Measurements from ENCODE around the gene NEIL1. TPM values are rescaled to one million over a fixed set of nuclear protein-coding genes. Genes with fewer than 3 reads are reported as not detected.
A peak's percentile ranks its signal among the peaks of the same experiment; 100 is the strongest.
"Not testable (repeated sequence)": the region's sequence is repeated elsewhere in the genome, so short reads cannot be mapped to it uniquely, and the experiment has no call there.

Gene NEIL1
- total RNA-seq, 1 experiment from 2014 or later, result 0.29 TPM

DNA sequence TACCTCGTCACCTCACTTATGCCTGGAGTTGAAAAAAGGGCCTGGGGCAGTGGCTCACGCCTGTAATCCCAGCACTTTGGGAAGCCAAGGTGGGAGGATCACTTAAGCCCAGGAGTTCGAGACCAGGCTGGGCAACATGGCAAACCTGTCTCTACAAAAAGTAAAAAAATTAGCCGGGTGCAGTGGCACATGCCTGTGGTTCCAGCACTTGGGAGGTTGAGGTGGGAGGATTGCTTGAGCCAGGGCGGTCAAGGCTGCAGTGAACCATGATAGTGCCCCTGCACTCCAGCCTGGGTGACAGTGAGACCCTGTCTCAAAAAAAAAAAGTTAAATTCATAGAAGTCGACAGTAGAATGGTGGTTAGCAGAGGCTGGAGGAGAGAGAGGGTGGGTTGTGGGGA lies 4.6 kb upstream of the NEIL1 start:
- no peak overlapping the region for H3K27ac ChIP-seq
- H3K4me3 ChIP-seq, result no peak overlapping the region
- H3K27me3 ChIP-seq (replicated peaks), result peaks cover 7% of the 10 kb centered on the region
- peaks cover 17% of the 10 kb centered on the region for H3K36me3 ChIP-seq
- H3K9me3 ChIP-seq (replicated peaks), result no peaks in the 10 kb centered on the region
- H3K4me1 ChIP-seq (replicated peaks), result peaks cover 10% of the 10 kb centered on the region
- DNase-seq (ENCODE audit: low read depth in 1 of 2, low spot score in 2 of 2), result no peak

DNA sequence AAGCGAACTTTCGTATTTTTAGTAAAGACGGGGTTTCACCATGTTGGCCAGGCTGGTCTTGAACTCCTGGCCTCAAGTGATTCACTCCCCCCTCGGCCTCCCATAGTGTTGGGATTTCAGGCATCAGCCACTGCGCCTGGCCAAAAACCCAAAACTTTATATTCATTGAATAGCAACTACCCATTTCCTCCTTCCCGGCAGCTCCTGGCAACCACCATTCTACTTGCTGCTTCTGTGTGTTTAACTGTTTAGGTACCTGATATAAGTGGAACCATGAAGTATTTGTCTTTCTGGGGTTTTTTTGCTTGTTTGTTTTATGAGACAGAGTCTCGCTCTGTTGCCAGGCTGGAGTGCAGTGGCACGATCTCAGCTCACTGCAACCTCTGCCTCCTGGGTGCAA lies 2.9 kb upstream of the NEIL1 start:
- Histone ChIP-seq H3K27me3 (replicated peaks) (peaks cover 25% of the 10 kb centered on the region), H3K4me1 (replicated peaks) (peaks cover 26% of the 10 kb centered on the region), H3K36me3 (peaks cover 22% of the 10 kb centered on the region)
- DNase-seq (ENCODE audit: low read depth in 1 of 2, low spot score in 2 of 2); H3K27ac ChIP-seq; H3K9me3 ChIP-seq (replicated peaks); H3K4me3 ChIP-seq: not testable (repeated sequence)

DNA sequence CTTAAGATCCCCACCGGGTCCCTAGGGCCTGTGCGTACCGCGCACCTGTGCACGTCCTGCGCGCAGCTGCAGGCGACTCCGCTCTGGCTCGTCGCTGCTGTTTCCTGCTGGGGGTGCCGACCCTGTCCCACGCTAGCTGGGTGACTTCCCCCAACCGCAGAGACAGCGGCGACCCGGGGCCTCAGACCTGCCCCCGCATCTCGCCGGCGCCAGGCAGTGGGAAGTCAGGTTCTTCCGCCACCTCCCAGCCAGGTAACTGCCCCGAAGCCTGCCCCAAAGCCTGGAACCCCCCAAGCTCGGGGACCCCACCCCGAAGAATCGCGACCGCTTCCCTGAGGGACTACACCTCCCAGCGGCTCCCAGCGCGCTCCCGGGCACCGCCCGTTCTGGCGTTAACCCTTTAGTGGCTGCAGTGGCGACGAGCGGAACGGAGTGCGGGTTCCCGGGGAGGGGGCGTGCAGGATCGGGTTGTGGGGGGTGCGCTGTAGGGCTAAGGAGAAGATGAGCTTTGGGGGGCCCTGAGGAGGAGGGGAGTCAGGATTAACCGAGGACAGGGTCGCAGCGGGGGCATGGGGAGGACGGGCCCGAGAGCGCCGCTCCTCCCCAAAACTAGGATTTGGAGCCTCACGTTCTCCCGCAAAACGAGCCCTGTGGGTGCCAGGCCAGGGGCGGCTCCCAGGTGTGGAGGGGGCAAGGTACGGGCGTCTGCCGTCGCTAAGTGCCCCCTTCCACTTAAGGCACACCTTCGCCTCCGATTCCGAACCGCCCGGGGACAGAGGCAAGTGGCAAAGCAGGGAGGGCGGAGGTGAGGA lies 589 bp downstream of the NEIL1 start:
- Histone ChIP-seq H3K4me3 (peak overlapping the region; percentile 35), H3K9me3 (replicated peaks) (no peaks in the 10 kb centered on the region), H3K27ac (no peak overlapping the region), H3K27me3 (replicated peaks) (peaks cover 28% of the 10 kb centered on the region), H3K4me1 (replicated peaks) (peaks cover 17% of the 10 kb centered on the region), H3K36me3 (peaks cover 8% of the 10 kb centered on the region; the same call in 1 of the 2 replicates)
- DNase-seq (ENCODE audit: low read depth in 1 of 2, low spot score in 2 of 2), result no peak

DNA sequence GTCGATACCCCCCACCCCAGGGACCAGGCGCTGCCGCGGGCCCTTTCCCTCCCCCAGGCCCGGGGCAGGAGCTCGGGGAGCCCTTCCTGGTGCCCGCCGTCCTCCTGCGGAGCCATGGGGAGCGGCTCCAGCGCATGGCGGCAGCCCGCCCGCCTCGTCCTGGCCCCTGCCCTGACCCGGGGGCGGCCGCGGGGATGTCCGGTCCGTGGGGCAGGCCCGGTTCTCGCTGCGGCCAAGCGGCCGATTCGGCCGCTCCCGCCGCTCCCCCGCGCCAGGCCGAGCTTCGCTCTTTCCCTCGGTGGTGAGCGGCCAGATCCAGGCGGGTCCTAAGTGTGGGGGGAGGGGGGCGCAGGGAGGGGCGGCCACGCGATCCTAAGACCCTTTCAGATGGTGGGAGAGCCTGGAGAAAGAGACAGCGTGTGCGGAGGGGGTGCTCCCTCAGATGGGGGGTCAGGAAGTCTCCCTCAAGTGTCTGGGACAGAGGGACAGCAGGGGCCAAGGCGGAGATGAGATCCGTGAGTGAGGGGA lies 1.3 kb downstream of the NEIL1 start:
- Histone ChIP-seq H3K27me3 (replicated peaks) (peaks cover 28% of the 10 kb centered on the region), H3K4me1 (replicated peaks) (peaks cover 17% of the 10 kb centered on the region), H3K4me3 (peak overlapping the region; percentile 35), H3K36me3 (peaks cover 8% of the 10 kb centered on the region; the same call in 1 of the 2 replicates), H3K27ac (no peak overlapping the region), H3K9me3 (replicated peaks) (no peaks in the 10 kb centered on the region)
- no peak for DNase-seq (ENCODE audit: low read depth in 1 of 2, low spot score in 2 of 2)

DNA sequence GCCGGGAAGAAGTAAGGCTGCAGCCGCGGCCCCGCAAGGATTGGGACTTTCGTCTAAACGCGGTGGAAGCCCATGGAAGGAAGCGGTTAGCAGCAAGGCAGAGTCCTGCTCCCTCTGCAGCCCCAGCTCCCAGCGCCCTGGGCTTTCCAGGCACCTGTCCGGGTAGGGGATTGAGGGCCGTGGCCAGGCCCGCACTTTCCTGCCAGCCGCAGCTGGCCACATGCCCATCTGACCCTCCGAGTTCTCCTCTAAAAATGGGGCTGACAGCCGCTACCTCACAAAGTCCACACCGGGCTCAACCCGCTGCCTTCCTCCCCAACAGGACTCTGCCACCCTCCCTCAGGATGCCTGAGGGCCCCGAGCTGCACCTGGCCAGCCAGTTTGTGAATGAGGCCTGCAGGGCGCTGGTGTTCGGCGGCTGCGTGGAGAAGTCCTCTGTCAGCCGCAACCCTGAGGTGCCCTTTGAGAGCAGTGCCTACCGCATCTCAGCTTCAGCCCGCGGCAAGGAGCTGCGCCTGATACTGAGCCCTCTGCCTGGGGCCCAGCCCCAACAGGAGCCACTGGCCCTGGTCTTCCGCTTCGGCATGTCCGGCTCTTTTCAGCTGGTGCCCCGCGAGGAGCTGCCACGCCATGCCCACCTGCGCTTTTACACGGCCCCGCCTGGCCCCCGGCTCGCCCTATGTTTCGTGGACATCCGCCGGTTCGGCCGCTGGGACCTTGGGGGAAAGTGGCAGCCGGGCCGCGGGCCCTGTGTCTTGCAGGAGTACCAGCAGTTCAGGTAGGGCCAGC lies 1.9 kb downstream of the NEIL1 start:
- H3K27ac ChIP-seq, result no peak overlapping the region
- DNase-seq (ENCODE audit: low read depth in 1 of 2, low spot score in 2 of 2), result no peak

DNA sequence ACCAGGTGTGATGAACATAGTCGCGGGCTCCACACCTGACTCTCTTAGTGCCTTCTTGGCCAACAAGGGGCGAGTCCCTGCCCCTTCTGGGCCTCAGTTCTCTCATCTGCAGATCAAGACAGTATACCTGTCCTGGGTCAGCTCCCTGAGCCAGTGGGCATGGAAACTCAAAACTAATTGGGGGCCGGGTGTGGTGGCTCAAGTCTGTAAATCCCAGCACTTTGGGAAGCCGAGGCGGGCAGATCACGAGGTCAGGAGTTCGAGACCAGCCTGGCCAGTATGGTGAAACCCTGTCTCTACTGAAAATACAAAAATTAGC lies 2.5 kb downstream of the NEIL1 start:
- Histone ChIP-seq H3K27me3 (replicated peaks) (peaks cover 28% of the 10 kb centered on the region), H3K4me1 (replicated peaks) (peaks cover 17% of the 10 kb centered on the region)
- H3K4me3 ChIP-seq; H3K9me3 ChIP-seq (replicated peaks); H3K36me3 ChIP-seq; H3K27ac ChIP-seq; DNase-seq (ENCODE audit: low read depth in 1 of 2, low spot score in 2 of 2): not testable (repeated sequence)

More for the DNA sequence above, 1.9 kb downstream of the NEIL1 start:
- Histone ChIP-seq H3K4me1 (replicated peaks) (peaks cover 17% of the 10 kb centered on the region), H3K36me3 (peaks cover 8% of the 10 kb centered on the region; the same call in 1 of the 2 replicates), H3K4me3 (peak overlapping the region; percentile 35; the same call in 1 of the 2 replicates), H3K27me3 (replicated peaks) (peaks cover 28% of the 10 kb centered on the region), H3K9me3 (replicated peaks) (no peaks in the 10 kb centered on the region)

DNA sequence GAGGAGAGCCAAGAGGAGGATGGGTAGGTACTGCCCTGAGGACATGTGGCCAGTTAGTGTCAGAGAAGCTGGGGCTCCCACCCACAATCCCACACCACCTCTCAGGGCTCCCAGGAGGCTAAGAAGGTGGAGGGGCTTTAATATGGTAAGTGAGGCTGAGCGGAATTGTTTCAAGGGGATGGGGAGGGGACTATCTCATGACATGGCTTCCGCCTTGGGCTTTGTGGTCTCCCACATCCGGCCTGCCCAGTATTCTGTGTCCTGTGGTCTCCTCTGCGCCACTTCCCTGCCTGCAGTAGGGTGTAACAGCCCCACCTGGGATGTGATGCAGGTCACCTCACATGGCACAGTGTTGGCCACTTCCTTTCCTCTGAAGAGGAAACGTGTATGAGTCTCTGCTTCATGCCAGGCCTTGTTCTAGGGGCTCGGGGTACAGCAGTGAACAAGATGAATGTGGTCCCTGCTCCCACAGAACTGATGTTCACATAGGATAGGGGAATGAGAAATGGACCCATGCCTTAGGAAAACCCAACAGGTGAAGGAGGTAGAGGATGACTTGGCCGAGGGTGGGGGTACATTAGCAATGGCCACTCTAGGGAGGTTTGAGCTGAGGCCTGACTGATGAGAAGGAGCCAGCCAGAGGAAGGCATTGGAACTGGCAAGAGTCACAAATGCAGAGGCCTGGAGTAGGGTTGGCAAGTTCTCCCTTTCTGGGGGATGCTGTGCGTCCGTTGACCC lies 3.2 kb downstream of the NEIL1 start:
- Histone ChIP-seq H3K4me3 (no peak overlapping the region), H3K36me3 (peaks cover 8% of the 10 kb centered on the region; the same call in 1 of the 2 replicates), H3K4me1 (replicated peaks) (peaks cover 17% of the 10 kb centered on the region), H3K9me3 (replicated peaks) (no peaks in the 10 kb centered on the region), H3K27me3 (replicated peaks) (peaks cover 28% of the 10 kb centered on the region), H3K27ac (no peak overlapping the region)
- no peak for DNase-seq (ENCODE audit: low read depth in 1 of 2, low spot score in 2 of 2)

DNA sequence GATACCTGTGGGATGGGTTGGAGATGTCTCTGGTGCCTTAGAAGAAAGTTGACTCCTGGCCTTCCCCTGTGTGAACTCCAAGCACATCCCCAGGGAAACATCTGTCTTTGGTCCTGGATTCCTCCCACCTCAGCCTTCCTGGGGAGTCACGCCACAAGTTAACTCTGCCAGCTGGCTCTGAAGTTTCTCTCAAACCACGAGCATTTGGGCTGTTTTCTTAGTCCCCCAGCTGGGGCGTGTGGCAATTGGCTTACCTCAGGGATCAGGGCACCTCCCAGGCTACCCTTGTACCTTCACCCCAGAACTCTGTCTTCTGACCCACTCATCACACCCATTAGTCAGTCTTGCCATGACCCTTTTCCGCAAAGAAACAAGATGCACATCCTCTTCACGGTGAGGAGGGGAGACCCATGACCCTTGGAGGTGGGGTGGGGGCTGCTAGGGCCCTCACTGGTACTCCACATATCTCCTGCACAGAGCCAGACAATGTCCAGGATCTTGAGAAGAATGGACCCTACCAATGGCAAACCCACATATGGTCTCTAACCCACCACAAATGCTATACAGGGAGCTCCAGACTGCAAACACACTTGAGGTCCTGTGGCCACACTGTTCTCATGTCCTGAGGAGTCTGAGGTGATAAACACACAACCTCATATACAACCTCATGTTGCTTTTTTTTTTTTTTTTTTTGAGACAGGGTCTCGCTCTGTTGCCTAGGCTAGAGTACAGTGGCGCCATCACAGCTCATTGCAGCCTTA lies 3.9 kb downstream of the NEIL1 start:
- DNase-seq (ENCODE audit: low read depth in 1 of 2, low spot score in 2 of 2), result no peak
- Histone ChIP-seq H3K4me1 (replicated peaks) (peaks cover 17% of the 10 kb centered on the region), H3K27ac (no peak overlapping the region), H3K36me3 (peaks cover 8% of the 10 kb centered on the region; the same call in 1 of the 2 replicates), H3K27me3 (replicated peaks) (peaks cover 28% of the 10 kb centered on the region), H3K4me3 (no peak overlapping the region), H3K9me3 (replicated peaks) (no peaks in the 10 kb centered on the region)

DNA sequence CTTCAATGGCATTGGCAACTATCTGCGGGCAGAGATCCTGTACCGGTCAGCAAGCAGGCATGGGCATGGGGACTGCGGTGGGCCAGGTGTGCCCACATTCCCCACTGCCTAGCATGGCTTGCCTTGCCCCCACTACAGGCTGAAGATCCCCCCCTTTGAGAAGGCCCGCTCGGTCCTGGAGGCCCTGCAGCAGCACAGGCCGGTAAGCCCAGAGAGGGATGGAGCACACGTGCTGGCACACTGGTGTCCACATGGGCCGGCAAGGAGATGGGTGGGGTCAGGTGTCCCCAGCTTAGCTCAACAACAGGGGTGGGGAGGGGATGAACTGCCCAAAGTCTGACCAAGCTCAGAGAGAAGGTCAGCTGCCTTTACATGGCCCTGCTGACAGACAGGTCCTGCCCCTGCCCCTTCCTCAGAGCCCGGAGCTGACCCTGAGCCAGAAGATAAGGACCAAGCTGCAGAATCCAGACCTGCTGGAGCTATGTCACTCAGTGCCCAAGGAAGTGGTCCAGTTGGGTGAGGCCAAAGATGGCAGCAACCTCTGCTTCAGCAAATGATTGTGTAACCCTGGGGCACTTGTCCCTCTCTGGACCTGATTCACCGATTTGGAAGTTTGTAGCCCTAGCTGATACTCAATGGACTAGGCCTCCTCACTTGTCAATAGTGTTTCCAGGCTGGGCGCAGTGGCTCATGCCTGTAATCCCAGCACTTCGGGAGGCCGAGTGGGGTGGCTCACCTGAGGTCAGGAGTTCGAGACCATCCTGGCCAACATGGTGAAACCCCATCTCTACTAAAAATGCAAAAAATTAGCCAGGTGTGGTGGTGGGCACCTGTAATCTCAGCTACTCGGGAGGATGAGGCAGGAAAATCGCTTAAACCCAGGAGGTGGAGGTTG lies 5.6 kb downstream of the NEIL1 start:
- Histone ChIP-seq H3K27me3 (replicated peaks) (peaks cover 18% of the 10 kb centered on the region), H3K4me3 (no peak overlapping the region), H3K4me1 (replicated peaks) (peaks cover 14% of the 10 kb centered on the region), H3K9me3 (replicated peaks) (no peaks in the 10 kb centered on the region), H3K27ac (no peak overlapping the region), H3K36me3 (peaks cover 13% of the 10 kb centered on the region)
- DNase-seq (ENCODE audit: low read depth in 1 of 2, low spot score in 2 of 2), result no peak

DNA sequence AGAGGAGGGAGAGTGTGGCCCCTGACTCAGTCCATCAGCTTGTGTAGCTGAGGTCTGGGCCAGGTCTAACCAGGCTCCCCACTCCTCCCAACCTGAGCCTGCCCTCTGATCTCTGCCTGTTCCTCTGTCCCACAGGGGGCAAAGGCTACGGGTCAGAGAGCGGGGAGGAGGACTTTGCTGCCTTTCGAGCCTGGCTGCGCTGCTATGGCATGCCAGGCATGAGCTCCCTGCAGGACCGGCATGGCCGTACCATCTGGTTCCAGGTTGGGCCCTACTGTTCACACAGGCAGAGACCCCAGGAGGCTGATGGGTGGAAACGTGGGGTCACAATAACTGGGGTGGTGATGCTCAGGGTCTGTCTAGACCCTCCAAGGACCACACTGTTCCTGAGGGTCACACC lies 6.8 kb downstream of the NEIL1 start:
- Histone ChIP-seq H3K27me3 (replicated peaks) (peaks cover 7% of the 10 kb centered on the region), H3K9me3 (replicated peaks) (no peaks in the 10 kb centered on the region), H3K27ac (no peak overlapping the region), H3K36me3 (peaks cover 16% of the 10 kb centered on the region), H3K4me1 (replicated peaks) (peaks cover 2% of the 10 kb centered on the region), H3K4me3 (no peak overlapping the region)
- DNase-seq (ENCODE audit: low read depth in 1 of 2, low spot score in 2 of 2), result no peak

DNA sequence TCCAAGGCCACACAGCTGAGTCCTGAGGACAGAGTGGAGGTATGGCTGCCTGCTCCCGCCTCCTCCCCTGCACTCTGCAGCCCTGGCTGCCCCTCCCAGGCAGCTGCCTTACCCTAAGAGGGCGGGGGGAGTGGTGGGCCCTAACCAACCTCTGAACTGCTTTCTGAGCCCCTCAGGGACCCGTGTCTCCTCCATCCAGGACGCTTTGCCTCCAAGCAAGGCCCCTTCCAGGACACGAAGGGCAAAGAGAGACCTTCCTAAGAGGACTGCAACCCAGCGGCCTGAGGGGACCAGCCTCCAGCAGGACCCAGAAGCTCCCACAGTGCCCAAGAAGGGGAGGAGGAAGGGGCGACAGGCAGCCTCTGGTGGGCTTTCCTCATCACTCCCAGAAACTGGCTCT lies 7.6 kb downstream of the NEIL1 start:
- H3K4me1 ChIP-seq (replicated peaks), result no peaks in the 10 kb centered on the region

DNA sequence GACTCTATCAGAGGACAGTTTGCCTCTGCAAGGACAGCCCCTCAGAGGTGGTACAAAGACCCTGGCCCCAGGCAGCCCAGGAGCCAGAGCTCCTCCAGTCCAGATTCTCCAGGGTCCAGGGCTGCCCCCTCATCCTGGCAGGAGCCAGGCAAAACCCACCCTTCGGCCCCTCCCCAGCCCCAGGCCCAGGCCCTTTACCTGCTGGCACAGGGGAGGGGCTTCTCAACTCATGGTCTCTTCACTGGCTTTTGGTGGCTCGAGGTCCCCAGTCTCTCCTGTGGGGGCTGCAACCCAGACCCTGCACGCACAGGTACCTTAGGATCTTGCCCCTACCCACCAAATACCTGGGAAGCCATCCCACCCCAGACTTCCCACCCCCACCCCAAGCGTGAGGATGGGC lies 8.5 kb downstream of the NEIL1 start:
- Histone ChIP-seq H3K4me1 (replicated peaks) (no peaks in the 10 kb centered on the region), H3K9me3 (replicated peaks) (no peaks in the 10 kb centered on the region), H3K27me3 (replicated peaks) (no peaks in the 10 kb centered on the region), H3K4me3 (no peak overlapping the region), H3K27ac (no peak overlapping the region), H3K36me3 (peaks cover 28% of the 10 kb centered on the region)
- no peak for DNase-seq (ENCODE audit: low read depth in 1 of 2, low spot score in 2 of 2)

More for the DNA sequence above, 7.6 kb downstream of the NEIL1 start:
- H3K27me3 ChIP-seq (replicated peaks), result no peaks in the 10 kb centered on the region; the same call in 1 of the 2 replicates
- H3K36me3 ChIP-seq, result peaks cover 20% of the 10 kb centered on the region
- H3K9me3 ChIP-seq (replicated peaks), result no peaks in the 10 kb centered on the region
- no peak for DNase-seq (ENCODE audit: low read depth in 1 of 2, low spot score in 2 of 2)
- H3K4me3 ChIP-seq, result no peak overlapping the region
- no peak overlapping the region for H3K27ac ChIP-seq
